GM23338 (cell line): ENCODE data around the gene RIN3. TPM values are rescaled to one million over a fixed set of nuclear protein-coding genes. Genes with fewer than 3 reads are reported as not detected.
A peak's percentile ranks its signal among the peaks of the same experiment; 100 is the strongest.

Experiments
- ATAC-seq: fragments of 200-7000 bp; cut with Tn5 transposase; 3 replicates; pipeline ENCODE4 v1.9.1; 2020
- DNase-seq: peaks from one replicate; pipeline ENCODE4 v3.0.0-alpha.2; 2015; ENCODE audit warnings: low spot score
- H2AFZ ChIP-seq: fragments of 200-600 bp; sonication (generic); 2 replicates; pipeline ENCODE4 v1.8.0; 2016; ENCODE audit warnings: antibody characterized with exemption, mild to moderate bottlenecking, moderate library complexity
- H3F3A ChIP-seq: fragments of 200-600 bp; sonication (generic); replicated peaks from 2 replicates; pipeline ENCODE4 v1.8.0; 2017; ENCODE audit warnings: antibody characterized with exemption, mixed run types, low read depth
- H3K27ac ChIP-seq: fragments of 200-600 bp; sonication (generic); 2 replicates; pipeline ENCODE4 v1.6.1; 2016; ENCODE audit warnings: low read depth
- H3K27me3 ChIP-seq: fragments of 200-600 bp; sonication (generic); 2 replicates; pipeline ENCODE4 v1.8.0; 2016; ENCODE audit warnings: mild to moderate bottlenecking, mixed run types, moderate library complexity; ENCODE audit not compliant: insufficient read depth
- H3K36me3 ChIP-seq: fragments of 200-600 bp; sonication (generic); 2 replicates; pipeline ENCODE4 v1.8.0; 2016; ENCODE audit warnings: mild to moderate bottlenecking; ENCODE audit not compliant: insufficient read depth
- H3K4me1 ChIP-seq: fragments of 200-600 bp; sonication (generic); 2 replicates; pipeline ENCODE4 v1.8.0; 2016; ENCODE audit warnings: mild to moderate bottlenecking, moderate library complexity; ENCODE audit not compliant: insufficient read depth
- H3K4me2 ChIP-seq: fragments of 200-600 bp; sonication (generic); 2 replicates; pipeline ENCODE4 v1.7.1; 2017; ENCODE audit warnings: mixed run types
- H3K4me3 ChIP-seq: fragments of 200-600 bp; sonication (generic); 2 replicates; pipeline ENCODE4 v1.6.1; 2016; ENCODE audit warnings: mixed run types
- H3K79me2 ChIP-seq: fragments of 200-600 bp; sonication (generic); replicated peaks from 2 replicates; pipeline ENCODE4 v1.8.0; 2017; ENCODE audit warnings: mild to moderate bottlenecking; ENCODE audit not compliant: insufficient read depth
- H3K9me2 ChIP-seq: fragments of 200-600 bp; sonication (generic); 2 replicates; pipeline ENCODE4 v1.8.0; 2017; ENCODE audit not compliant: insufficient read depth
- H4K20me1 ChIP-seq: fragments of 200-600 bp; sonication (generic); replicated peaks from 2 replicates; pipeline ENCODE4 v1.8.0; 2017; ENCODE audit warnings: mild to moderate bottlenecking; ENCODE audit not compliant: insufficient read depth
- H3K27ac Mint-ChIP-seq: 2 replicates; pipeline ENCODE4 v1.8.0; 2020; ENCODE audit warnings: inconsistent platforms, mild to moderate bottlenecking, moderate library complexity, mixed read lengths
- H3K27me3 Mint-ChIP-seq: 3 replicates; pipeline ENCODE4 v1.8.0; 2022; ENCODE audit warnings: low read depth, mild to moderate bottlenecking, moderate library complexity, mixed read lengths, inconsistent platforms; ENCODE audit not compliant: insufficient read depth, poor library complexity
- H3K36me3 Mint-ChIP-seq: 3 replicates; pipeline ENCODE4 v1.8.0; 2021; ENCODE audit warnings: low read depth, mild to moderate bottlenecking, inconsistent platforms, moderate library complexity, mixed read lengths
- H3K4me1 Mint-ChIP-seq: 3 replicates; pipeline ENCODE4 v1.8.0; 2020; ENCODE audit warnings: mild to moderate bottlenecking, inconsistent platforms, mixed read lengths
- H3K4me3 Mint-ChIP-seq: 3 replicates; pipeline ENCODE4 v1.8.0; 2021; ENCODE audit warnings: moderate library complexity, mild to moderate bottlenecking, inconsistent platforms, mixed read lengths
- H3K9me3 Mint-ChIP-seq: 3 replicates; pipeline ENCODE4 v1.8.0; 2020; ENCODE audit warnings: moderate library complexity, mild to moderate bottlenecking, inconsistent platforms, mixed read lengths
- CREB1 ChIP-seq: fragments of 250-450 bp; sonication (Bioruptor Pico); IDR thresholded peaks from 2 replicates; pipeline ENCODE4 v1.5.0; 2020; ENCODE audit warnings: low read depth, mild to moderate bottlenecking, moderate library complexity
- EZH2 ChIP-seq: fragments of 200-600 bp; sonication (generic); IDR thresholded peaks from one replicate; pipeline ENCODE4 v1.8.0; 2017; ENCODE audit warnings: antibody characterized with exemption, mild to moderate bottlenecking, low read depth; ENCODE audit not compliant: unreplicated experiment
- EZH2phosphoT487 ChIP-seq: fragments of 200-600 bp; sonication (generic); IDR thresholded peaks from one replicate; pipeline ENCODE4 v1.8.1; 2018; ENCODE audit warnings: antibody characterized with exemption; ENCODE audit not compliant: unreplicated experiment
- JUNB ChIP-seq: IDR thresholded peaks from one replicate; pipeline ENCODE4 v1.6.1; 2016; ENCODE audit warnings: antibody characterized with exemption; ENCODE audit not compliant: unreplicated experiment
- NANOG ChIP-seq: IDR thresholded peaks from 2 replicates; pipeline ENCODE4 v1.6.1; 2016; ENCODE audit warnings: antibody characterized with exemption, borderline replicate concordance
- POLR2AphosphoS5 ChIP-seq: IDR thresholded peaks from 2 replicates; pipeline ENCODE4 v1.6.1; 2016; ENCODE audit warnings: antibody characterized with exemption, low read depth
- STAT1 ChIP-seq: IDR thresholded peaks from one replicate; pipeline ENCODE4 v1.6.1; 2016; ENCODE audit warnings: antibody characterized with exemption; ENCODE audit not compliant: unreplicated experiment
- ZNF114 ChIP-seq: fragments of 250-450 bp; sonication (Bioruptor Pico); IDR thresholded peaks from 2 replicates; pipeline ENCODE4 v1.5.0; 2020; ENCODE audit warnings: mild to moderate bottlenecking, moderate library complexity
- ZNF331 ChIP-seq: fragments of 250-450 bp; sonication (Bioruptor Pico); IDR thresholded peaks from 2 replicates; pipeline ENCODE4 v1.5.0; 2020; ENCODE audit warnings: low read depth, mild to moderate bottlenecking, moderate library complexity
- polyA plus RNA-seq: library from polyadenylated mRNA; unstranded; fragments of >200 nt; fragmentation: Nextera tagmentation; extraction: Ambion mirVana; gene quantifications from 2 replicates; pipeline ENCODE4 v1.2.1, GENCODE V29; 2016
- total RNA-seq: library from RNA; depleted of rRNA; stranded (reverse); fragments of >200 nt; shearing (Covaris generic); gene quantifications from 2 replicates; pipeline ENCODE4 v1.2.3, GENCODE V29; 2014
- TF ChIP-seq, protein P1 (sequence below), 2 experiments: fragments of 200-600 bp in 1 of 2; sonication (generic) in 1 of 2; conservative IDR thresholded peaks; 2 replicates each; pipeline versions ENCODE4 v1.5.1 to v1.6.1; 2016 to 2017; ENCODE audit warnings: antibody characterized with exemption in 2 of 2, low read depth in 2 of 2, mild to moderate bottlenecking in 2 of 2, moderate library complexity in 1 of 2
- TF ChIP-seq, protein P2 (sequence below): IDR thresholded peaks from 2 replicates; pipeline ENCODE4 v1.6.1; 2016; ENCODE audit warnings: antibody characterized with exemption
- TF ChIP-seq, protein P3 (sequence below): IDR thresholded peaks from one replicate; pipeline ENCODE4 v1.6.1; 2018; ENCODE audit warnings: antibody characterized with exemption; ENCODE audit not compliant: unreplicated experiment
- TF ChIP-seq, protein P4 (sequence below): fragments of 250-450 bp; sonication (Bioruptor Pico); IDR thresholded peaks from 2 replicates; pipeline ENCODE4 v1.5.0; 2020; ENCODE audit warnings: mild to moderate bottlenecking, moderate library complexity

RIN3 gene
- total and polyA plus RNA-seq, 2 experiments from 2014 or later: 0.97 to 1.5 TPM

DNA sequence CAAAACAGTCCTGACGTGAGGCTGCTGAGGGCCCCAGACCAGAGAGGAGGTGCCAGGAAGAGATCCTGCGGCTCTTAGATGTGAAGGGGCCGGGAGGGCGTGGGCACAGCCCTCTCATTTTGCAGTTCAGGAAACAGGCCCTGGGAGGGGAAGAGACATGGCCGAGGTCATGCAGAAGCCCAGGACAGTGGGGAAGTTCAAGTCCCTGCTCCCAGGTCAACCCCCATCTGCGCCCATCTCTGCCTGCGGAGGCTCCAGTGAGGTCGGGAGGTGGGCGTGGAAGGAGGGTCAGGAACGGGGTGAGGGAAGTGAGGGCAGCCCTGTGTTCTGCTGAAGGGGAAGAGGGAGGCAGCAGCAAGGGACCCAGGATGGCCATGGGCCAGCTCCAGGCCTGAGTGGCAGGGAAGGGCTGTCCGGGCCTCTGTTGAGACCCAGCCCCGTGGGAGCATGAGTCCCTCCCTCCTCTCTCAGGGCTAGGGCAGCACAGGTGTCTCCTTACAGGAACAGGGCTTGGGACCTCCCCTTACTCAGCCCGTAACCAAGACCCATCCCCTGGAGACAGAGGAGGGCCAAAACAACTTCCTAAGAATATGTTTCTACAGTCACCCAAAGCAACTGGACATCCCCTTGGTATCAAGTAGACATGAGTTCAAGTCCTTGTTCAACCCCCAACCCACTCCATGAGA, 144.0 kb downstream of the RIN3 start:
- peak; percentile 77 for ATAC-seq

More for the DNA sequence above, 144.0 kb downstream of the RIN3 start:
- no peaks in the 10 kb centered on the region for H3K79me2 ChIP-seq
- H2AFZ ChIP-seq: no peak overlapping the region
- DNase-seq: no peak
- no peaks in the 10 kb centered on the region for H3K36me3 ChIP-seq
- H4K20me1 ChIP-seq: no peaks in the 10 kb centered on the region
- H3K27ac Mint-ChIP-seq: no peak overlapping the region
- no peak overlapping the region for H3K27ac ChIP-seq
- H3K36me3 Mint-ChIP-seq: no peaks in the 10 kb centered on the region; the same call in 2 of the 3 replicates
- H3K4me3 ChIP-seq: no peak overlapping the region
- no peaks in the 10 kb centered on the region for H3K4me1 ChIP-seq
- TF ChIP-seq, protein P1, sequence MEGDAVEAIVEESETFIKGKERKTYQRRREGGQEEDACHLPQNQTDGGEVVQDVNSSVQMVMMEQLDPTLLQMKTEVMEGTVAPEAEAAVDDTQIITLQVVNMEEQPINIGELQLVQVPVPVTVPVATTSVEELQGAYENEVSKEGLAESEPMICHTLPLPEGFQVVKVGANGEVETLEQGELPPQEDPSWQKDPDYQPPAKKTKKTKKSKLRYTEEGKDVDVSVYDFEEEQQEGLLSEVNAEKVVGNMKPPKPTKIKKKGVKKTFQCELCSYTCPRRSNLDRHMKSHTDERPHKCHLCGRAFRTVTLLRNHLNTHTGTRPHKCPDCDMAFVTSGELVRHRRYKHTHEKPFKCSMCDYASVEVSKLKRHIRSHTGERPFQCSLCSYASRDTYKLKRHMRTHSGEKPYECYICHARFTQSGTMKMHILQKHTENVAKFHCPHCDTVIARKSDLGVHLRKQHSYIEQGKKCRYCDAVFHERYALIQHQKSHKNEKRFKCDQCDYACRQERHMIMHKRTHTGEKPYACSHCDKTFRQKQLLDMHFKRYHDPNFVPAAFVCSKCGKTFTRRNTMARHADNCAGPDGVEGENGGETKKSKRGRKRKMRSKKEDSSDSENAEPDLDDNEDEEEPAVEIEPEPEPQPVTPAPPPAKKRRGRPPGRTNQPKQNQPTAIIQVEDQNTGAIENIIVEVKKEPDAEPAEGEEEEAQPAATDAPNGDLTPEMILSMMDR (conservative IDR thresholded peaks at IDR 0.05; ENCODE audit: low read depth in 2 of 2): no peak
- no peak for TF ChIP-seq EZH2phosphoT487
- TF ChIP-seq JUNB: no peak
- TF ChIP-seq ZNF331 (CRISPR knock-in tag): no peak
- TF ChIP-seq EZH2: no peak
- no peak for TF ChIP-seq STAT1
- no peak for TF ChIP-seq ZNF114 (CRISPR knock-in tag)
- TF ChIP-seq, protein P2, sequence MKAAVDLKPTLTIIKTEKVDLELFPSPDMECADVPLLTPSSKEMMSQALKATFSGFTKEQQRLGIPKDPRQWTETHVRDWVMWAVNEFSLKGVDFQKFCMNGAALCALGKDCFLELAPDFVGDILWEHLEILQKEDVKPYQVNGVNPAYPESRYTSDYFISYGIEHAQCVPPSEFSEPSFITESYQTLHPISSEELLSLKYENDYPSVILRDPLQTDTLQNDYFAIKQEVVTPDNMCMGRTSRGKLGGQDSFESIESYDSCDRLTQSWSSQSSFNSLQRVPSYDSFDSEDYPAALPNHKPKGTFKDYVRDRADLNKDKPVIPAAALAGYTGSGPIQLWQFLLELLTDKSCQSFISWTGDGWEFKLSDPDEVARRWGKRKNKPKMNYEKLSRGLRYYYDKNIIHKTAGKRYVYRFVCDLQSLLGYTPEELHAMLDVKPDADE: no peak
- TF ChIP-seq POLR2AphosphoS5: no peak
- no peak for TF ChIP-seq NANOG
- TF ChIP-seq, protein P3, sequence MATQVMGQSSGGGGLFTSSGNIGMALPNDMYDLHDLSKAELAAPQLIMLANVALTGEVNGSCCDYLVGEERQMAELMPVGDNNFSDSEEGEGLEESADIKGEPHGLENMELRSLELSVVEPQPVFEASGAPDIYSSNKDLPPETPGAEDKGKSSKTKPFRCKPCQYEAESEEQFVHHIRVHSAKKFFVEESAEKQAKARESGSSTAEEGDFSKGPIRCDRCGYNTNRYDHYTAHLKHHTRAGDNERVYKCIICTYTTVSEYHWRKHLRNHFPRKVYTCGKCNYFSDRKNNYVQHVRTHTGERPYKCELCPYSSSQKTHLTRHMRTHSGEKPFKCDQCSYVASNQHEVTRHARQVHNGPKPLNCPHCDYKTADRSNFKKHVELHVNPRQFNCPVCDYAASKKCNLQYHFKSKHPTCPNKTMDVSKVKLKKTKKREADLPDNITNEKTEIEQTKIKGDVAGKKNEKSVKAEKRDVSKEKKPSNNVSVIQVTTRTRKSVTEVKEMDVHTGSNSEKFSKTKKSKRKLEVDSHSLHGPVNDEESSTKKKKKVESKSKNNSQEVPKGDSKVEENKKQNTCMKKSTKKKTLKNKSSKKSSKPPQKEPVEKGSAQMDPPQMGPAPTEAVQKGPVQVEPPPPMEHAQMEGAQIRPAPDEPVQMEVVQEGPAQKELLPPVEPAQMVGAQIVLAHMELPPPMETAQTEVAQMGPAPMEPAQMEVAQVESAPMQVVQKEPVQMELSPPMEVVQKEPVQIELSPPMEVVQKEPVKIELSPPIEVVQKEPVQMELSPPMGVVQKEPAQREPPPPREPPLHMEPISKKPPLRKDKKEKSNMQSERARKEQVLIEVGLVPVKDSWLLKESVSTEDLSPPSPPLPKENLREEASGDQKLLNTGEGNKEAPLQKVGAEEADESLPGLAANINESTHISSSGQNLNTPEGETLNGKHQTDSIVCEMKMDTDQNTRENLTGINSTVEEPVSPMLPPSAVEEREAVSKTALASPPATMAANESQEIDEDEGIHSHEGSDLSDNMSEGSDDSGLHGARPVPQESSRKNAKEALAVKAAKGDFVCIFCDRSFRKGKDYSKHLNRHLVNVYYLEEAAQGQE: no peak
- TF ChIP-seq, protein P4, sequence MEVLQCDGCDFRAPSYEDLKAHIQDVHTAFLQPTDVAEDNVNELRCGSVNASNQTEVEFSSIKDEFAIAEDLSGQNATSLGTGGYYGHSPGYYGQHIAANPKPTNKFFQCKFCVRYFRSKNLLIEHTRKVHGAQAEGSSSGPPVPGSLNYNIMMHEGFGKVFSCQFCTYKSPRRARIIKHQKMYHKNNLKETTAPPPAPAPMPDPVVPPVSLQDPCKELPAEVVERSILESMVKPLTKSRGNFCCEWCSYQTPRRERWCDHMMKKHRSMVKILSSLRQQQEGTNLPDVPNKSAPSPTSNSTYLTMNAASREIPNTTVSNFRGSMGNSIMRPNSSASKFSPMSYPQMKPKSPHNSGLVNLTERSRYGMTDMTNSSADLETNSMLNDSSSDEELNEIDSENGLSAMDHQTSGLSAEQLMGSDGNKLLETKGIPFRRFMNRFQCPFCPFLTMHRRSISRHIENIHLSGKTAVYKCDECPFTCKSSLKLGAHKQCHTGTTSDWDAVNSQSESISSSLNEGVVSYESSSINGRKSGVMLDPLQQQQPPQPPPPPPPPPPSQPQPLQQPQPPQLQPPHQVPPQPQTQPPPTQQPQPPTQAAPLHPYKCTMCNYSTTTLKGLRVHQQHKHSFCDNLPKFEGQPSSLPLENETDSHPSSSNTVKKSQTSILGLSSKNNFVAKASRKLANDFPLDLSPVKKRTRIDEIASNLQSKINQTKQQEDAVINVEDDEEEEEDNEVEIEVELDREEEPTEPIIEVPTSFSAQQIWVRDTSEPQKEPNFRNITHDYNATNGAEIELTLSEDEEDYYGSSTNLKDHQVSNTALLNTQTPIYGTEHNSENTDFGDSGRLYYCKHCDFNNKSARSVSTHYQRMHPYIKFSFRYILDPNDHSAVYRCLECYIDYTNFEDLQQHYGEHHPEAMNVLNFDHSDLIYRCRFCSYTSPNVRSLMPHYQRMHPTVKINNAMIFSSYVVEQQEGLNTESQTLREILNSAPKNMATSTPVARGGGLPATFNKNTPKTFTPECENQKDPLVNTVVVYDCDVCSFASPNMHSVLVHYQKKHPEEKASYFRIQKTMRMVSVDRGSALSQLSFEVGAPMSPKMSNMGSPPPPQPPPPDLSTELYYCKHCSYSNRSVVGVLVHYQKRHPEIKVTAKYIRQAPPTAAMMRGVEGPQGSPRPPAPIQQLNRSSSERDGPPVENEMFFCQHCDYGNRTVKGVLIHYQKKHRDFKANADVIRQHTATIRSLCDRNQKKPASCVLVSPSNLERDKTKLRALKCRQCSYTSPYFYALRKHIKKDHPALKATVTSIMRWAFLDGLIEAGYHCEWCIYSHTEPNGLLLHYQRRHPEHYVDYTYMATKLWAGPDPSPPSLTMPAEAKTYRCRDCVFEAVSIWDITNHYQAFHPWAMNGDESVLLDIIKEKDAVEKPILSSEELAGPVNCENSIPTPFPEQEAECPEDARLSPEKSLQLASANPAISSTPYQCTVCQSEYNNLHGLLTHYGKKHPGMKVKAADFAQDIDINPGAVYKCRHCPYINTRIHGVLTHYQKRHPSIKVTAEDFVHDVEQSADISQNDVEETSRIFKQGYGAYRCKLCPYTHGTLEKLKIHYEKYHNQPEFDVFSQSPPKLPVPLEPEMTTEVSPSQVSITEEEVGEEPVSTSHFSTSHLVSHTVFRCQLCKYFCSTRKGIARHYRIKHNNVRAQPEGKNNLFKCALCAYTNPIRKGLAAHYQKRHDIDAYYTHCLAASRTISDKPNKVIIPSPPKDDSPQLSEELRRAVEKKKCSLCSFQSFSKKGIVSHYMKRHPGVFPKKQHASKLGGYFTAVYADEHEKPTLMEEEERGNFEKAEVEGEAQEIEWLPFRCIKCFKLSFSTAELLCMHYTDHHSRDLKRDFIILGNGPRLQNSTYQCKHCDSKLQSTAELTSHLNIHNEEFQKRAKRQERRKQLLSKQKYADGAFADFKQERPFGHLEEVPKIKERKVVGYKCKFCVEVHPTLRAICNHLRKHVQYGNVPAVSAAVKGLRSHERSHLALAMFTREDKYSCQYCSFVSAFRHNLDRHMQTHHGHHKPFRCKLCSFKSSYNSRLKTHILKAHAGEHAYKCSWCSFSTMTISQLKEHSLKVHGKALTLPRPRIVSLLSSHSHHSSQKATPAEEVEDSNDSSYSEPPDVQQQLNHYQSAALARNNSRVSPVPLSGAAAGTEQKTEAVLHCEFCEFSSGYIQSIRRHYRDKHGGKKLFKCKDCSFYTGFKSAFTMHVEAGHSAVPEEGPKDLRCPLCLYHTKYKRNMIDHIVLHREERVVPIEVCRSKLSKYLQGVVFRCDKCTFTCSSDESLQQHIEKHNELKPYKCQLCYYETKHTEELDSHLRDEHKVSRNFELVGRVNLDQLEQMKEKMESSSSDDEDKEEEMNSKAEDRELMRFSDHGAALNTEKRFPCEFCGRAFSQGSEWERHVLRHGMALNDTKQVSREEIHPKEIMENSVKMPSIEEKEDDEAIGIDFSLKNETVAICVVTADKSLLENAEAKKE: no peak
- no peak for TF ChIP-seq CREB1 (CRISPR knock-in tag)
- peaks cover 2% of the 10 kb centered on the region; the same call in 2 of the 3 replicates for H3K4me1 Mint-ChIP-seq
- no peaks in the 10 kb centered on the region for H3K27me3 ChIP-seq
- no peaks in the 10 kb centered on the region for H3F3A ChIP-seq
- no peaks in the 10 kb centered on the region; the same call in 1 of the 3 replicates for H3K9me3 Mint-ChIP-seq
- no peak overlapping the region for H3K4me2 ChIP-seq
- H3K9me2 ChIP-seq: no peaks in the 10 kb centered on the region
- H3K27me3 Mint-ChIP-seq: peaks cover 9% of the 10 kb centered on the region
- H3K4me3 Mint-ChIP-seq: no peak overlapping the region
